ENCODE measurements around the gene DNAJC1.
"Not testable (repeated sequence)": the region's sequence is repeated elsewhere in the genome, so short reads cannot be mapped to it uniquely, and the experiment has no call there.

Gene DNAJC1

GRCh38 chr10:21888959-21889358, 114.6 kb downstream of the DNAJC1 start:
- H3K4me3 Mint-ChIP-seq = no peak overlapping the region
- no peak for TF ChIP-seq CTCF (IDR thresholded peaks at IDR 0.05)
- peak overlapping the region; percentile 34 for H3K27ac Mint-ChIP-seq
- no peaks in the 10 kb centered on the region for H3K27me3 Mint-ChIP-seq (ENCODE audit: low read depth, poor library complexity)
- peaks cover 62% of the 10 kb centered on the region for H3K9me3 Mint-ChIP-seq
- H3K4me1 Mint-ChIP-seq = peaks cover 5% of the 10 kb centered on the region
- no peak for DNase-seq
- H3K36me3 Mint-ChIP-seq (ENCODE audit: low read depth) = peaks cover 77% of the 10 kb centered on the region

GRCh38 chr10:21885940-21886339, 117.6 kb downstream of the DNAJC1 start:
- Mint-ChIP-seq H3K9me3 (peaks cover 33% of the 10 kb centered on the region), H3K4me1 (peaks cover 5% of the 10 kb centered on the region), H3K4me3 (no peak overlapping the region), H3K27ac (no peak overlapping the region), H3K36me3 (ENCODE audit: low read depth) (peaks cover 62% of the 10 kb centered on the region), H3K27me3 (ENCODE audit: low read depth, poor library complexity) (no peaks in the 10 kb centered on the region)
- no peak for TF ChIP-seq CTCF (IDR thresholded peaks at IDR 0.05)
- DNase-seq = no peak

GRCh38 chr10:21873198-21873597, 130.3 kb downstream of the DNAJC1 start:
- H3K27me3 Mint-ChIP-seq (ENCODE audit: low read depth, poor library complexity) = peaks cover 6% of the 10 kb centered on the region
- no peak for TF ChIP-seq CTCF (IDR thresholded peaks at IDR 0.05)
- no peak overlapping the region for H3K27ac Mint-ChIP-seq
- H3K9me3 Mint-ChIP-seq = peaks cover 45% of the 10 kb centered on the region
- H3K36me3 Mint-ChIP-seq (ENCODE audit: low read depth) = peaks cover 55% of the 10 kb centered on the region
- no peak for DNase-seq
- no peak overlapping the region for H3K4me3 Mint-ChIP-seq
- H3K4me1 Mint-ChIP-seq = no peaks in the 10 kb centered on the region

- H3K9me3 Mint-ChIP-seq = peaks cover 45% of the 10 kb centered on the region
- H3K4me1 Mint-ChIP-seq; H3K27me3 Mint-ChIP-seq (ENCODE audit: low read depth, poor library complexity); H3K4me3 Mint-ChIP-seq; DNase-seq; H3K27ac Mint-ChIP-seq: not testable (repeated sequence)
- H3K36me3 Mint-ChIP-seq (ENCODE audit: low read depth) = peaks cover 55% of the 10 kb centered on the region
Measured at GRCh38 chr10:21872771-21873170, 130.8 kb downstream of the DNAJC1 start.

GRCh38 chr10:21870849-21871248, 132.7 kb downstream of the DNAJC1 start:
- H3K27ac Mint-ChIP-seq = no peak overlapping the region
- no peaks in the 10 kb centered on the region for H3K4me1 Mint-ChIP-seq
- DNase-seq = no peak
- H3K27me3 Mint-ChIP-seq (ENCODE audit: low read depth, poor library complexity) = peaks cover 6% of the 10 kb centered on the region
- peaks cover 61% of the 10 kb centered on the region for H3K9me3 Mint-ChIP-seq
- TF ChIP-seq CTCF (IDR thresholded peaks at IDR 0.05) = no peak
- no peak overlapping the region for H3K4me3 Mint-ChIP-seq
- peaks cover 72% of the 10 kb centered on the region for H3K36me3 Mint-ChIP-seq (ENCODE audit: low read depth)

GRCh38 chr10:21869087-21869486, 134.4 kb downstream of the DNAJC1 start:
- Mint-ChIP-seq H3K9me3 (peaks cover 65% of the 10 kb centered on the region), H3K36me3 (ENCODE audit: low read depth) (peaks cover 74% of the 10 kb centered on the region)
- DNase-seq; H3K4me1 Mint-ChIP-seq; H3K27ac Mint-ChIP-seq; H3K4me3 Mint-ChIP-seq; H3K27me3 Mint-ChIP-seq (ENCODE audit: low read depth, poor library complexity): not testable (repeated sequence)

- no peak for TF ChIP-seq CTCF (IDR thresholded peaks at IDR 0.05)
- H3K4me3 Mint-ChIP-seq = no peak overlapping the region
- DNase-seq = no peak
- no peaks in the 10 kb centered on the region for H3K27me3 Mint-ChIP-seq (ENCODE audit: low read depth, poor library complexity)
- H3K4me1 Mint-ChIP-seq = no peaks in the 10 kb centered on the region
- peaks cover 16% of the 10 kb centered on the region for H3K9me3 Mint-ChIP-seq
- no peak overlapping the region for H3K27ac Mint-ChIP-seq
- peaks cover 29% of the 10 kb centered on the region for H3K36me3 Mint-ChIP-seq (ENCODE audit: low read depth)
Measured at GRCh38 chr10:21860718-21861117, 142.8 kb downstream of the DNAJC1 start.
